Nephron (organoid): Measurements from ENCODE around the gene LOC128125822.
A peak's percentile ranks its signal among the peaks of the same experiment; 100 is the strongest.

Experiments used
- H3K27ac Mint-ChIP-seq, 3 experiments: 2 replicates each; pipeline ENCODE4 v1.8.0; 2020; ENCODE audit warnings: mixed read lengths in 3 of 3, mild to moderate bottlenecking in 2 of 3, moderate library complexity in 1 of 3
- H3K27me3 Mint-ChIP-seq: 2 replicates; pipeline ENCODE4 v1.8.0; 2021; ENCODE audit warnings: low read depth, mild to moderate bottlenecking, moderate library complexity, mixed read lengths
- H3K36me3 Mint-ChIP-seq: 2 replicates; pipeline ENCODE4 v1.8.0; 2020; ENCODE audit warnings: low read depth, mixed read lengths
- H3K4me1 Mint-ChIP-seq: 2 replicates; pipeline ENCODE4 v1.8.0; 2020; ENCODE audit warnings: mixed read lengths
- H3K4me3 Mint-ChIP-seq, 3 experiments: 2 replicates each; pipeline ENCODE4 v1.8.0; 2020; ENCODE audit warnings: mild to moderate bottlenecking in 3 of 3, mixed read lengths in 3 of 3, moderate library complexity in 2 of 3
- H3K9me3 Mint-ChIP-seq: 2 replicates; pipeline ENCODE4 v1.8.0; 2020; ENCODE audit warnings: mixed read lengths
- TF ChIP-seq, protein P1 (sequence below), 3 experiments: fragments of 200-600 bp; sonication (generic); IDR thresholded peaks; one replicate each; pipeline ENCODE4 v1.5.0; 2021; ENCODE audit warnings: antibody characterized with exemption in 3 of 3; ENCODE audit not compliant: unreplicated experiment in 3 of 3

Gene LOC128125822

DNA sequence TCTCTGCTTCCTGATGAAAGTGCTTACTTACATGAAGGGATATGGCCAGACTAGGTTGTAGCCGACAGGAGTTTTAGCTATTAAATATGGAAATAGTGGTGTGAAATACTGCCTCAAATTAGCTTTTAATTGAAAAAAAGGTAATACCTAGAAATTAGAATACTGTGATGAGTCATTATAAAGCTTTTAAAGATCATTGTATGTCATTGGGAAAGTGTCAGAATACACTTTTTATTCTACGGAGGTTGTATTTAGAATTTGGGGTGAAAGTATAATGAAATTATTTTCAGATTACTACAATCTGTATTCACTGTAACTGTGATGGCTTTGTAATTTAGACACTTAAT lies 2.2 kb downstream of the LOC128125822 start:
- Mint-ChIP-seq H3K4me3 (peak overlapping the region; percentile 91 to 96 (median 92)), H3K36me3 (peaks cover 23% of the 10 kb centered on the region), H3K27ac (peak overlapping the region; percentile 92 to 98 (median 96)), H3K4me1 (peaks cover 32% of the 10 kb centered on the region), H3K27me3 (no peaks in the 10 kb centered on the region), H3K9me3 (no peaks in the 10 kb centered on the region)
- TF ChIP-seq, protein P1, sequence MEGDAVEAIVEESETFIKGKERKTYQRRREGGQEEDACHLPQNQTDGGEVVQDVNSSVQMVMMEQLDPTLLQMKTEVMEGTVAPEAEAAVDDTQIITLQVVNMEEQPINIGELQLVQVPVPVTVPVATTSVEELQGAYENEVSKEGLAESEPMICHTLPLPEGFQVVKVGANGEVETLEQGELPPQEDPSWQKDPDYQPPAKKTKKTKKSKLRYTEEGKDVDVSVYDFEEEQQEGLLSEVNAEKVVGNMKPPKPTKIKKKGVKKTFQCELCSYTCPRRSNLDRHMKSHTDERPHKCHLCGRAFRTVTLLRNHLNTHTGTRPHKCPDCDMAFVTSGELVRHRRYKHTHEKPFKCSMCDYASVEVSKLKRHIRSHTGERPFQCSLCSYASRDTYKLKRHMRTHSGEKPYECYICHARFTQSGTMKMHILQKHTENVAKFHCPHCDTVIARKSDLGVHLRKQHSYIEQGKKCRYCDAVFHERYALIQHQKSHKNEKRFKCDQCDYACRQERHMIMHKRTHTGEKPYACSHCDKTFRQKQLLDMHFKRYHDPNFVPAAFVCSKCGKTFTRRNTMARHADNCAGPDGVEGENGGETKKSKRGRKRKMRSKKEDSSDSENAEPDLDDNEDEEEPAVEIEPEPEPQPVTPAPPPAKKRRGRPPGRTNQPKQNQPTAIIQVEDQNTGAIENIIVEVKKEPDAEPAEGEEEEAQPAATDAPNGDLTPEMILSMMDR (IDR thresholded peaks at IDR 0.05; ENCODE audit: unreplicated experiment in 3 of 3) = peak in 1 of 3 experiments; percentile 18

DNA sequence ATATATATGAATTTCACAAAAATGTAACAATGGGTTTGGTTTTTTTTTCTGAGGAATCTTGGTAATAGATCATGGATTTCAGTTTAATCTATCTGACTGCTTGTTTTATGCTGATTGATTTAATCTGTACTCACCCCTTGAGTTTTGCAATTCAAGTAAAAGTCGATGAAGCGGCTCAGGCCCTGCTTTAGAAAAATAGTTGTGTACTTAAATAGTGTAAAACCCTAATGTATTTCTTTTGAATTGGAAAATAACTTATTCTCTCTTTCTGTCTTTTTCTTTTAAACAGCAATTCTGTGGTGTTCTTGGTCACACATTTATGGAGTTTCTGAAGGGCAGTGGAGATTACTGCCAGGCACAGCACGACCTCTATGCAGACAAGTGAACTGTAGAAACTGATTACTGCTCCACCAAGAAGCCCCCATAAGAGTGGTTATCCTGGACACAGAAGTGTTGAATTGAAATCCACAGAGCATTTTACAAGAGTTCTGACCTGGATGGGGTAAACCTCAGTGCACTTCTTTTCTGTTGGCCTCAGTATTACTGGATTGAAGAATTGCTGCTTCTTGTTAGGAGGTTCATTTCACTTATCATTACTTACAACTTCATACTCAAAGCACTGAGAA lies 4.0 kb downstream of the LOC128125822 start:
- Mint-ChIP-seq H3K9me3 (no peaks in the 10 kb centered on the region), H3K27ac (peak overlapping the region in 2 of 3 experiments; percentile 18 to 83), H3K27me3 (no peaks in the 10 kb centered on the region), H3K36me3 (peaks cover 40% of the 10 kb centered on the region), H3K4me1 (peaks cover 30% of the 10 kb centered on the region), H3K4me3 (peak overlapping the region; percentile 57 to 68 (median 61))
- TF ChIP-seq, protein P1 (IDR thresholded peaks at IDR 0.05; ENCODE audit: unreplicated experiment in 3 of 3) = no peak

DNA sequence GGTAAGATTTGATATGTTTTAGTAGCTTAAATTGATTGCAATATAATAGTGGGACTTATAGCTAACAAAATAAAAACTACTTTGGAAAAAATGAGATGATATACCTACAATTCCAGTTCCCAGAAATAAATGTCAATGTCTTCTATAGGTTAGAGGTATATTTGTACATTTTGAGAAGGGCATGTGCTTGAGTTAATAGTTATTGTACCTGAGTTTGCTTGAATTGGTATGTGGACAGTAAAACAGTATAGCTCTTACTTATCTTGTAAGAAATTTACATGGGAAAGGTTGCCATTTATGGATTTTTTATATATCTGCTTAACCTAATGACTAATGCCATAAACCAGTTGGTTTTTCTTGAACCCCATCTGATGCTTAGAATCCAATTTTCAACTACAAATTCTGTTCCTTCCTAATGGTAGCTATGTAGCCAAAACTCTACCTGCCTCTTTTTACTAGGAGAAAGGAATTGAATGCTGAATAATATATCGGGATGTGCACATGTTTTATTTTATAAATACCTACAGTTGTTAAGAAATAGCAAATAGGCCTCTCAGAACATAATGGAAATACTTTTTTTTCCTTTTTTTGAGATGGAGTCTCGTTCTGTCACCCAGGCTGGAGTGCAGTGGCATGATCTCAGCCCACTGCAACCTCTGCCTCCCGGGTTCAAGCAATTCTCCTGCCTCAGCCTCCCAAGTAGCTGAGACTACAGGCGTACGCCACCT lies 4.9 kb downstream of the LOC128125822 start:
- Mint-ChIP-seq H3K4me1 (peaks cover 22% of the 10 kb centered on the region), H3K36me3 (peaks cover 45% of the 10 kb centered on the region), H3K27me3 (no peaks in the 10 kb centered on the region), H3K9me3 (no peaks in the 10 kb centered on the region), H3K4me3 (no peak overlapping the region), H3K27ac (peak overlapping the region in 1 of 3 experiments; percentile 83)
- TF ChIP-seq, protein P1 (IDR thresholded peaks at IDR 0.05; ENCODE audit: unreplicated experiment in 3 of 3) = no peak

DNA sequence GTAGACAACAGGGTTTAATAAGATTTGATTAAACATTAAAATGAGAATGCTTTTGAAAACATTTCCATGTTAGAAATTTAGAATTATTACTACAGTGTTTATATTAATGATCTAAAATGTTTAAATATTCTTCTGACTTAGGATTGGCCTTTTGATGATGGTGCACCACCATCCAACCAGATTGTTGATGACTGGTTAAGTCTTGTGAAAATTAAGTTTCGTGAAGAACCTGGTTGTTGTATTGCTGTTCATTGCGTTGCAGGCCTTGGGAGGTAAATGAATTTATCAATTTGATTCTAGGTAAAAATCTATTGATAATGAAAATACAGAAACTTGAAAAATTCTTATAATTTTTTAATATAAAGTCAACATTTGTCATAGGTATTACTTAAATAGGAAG lies 6.5 kb downstream of the LOC128125822 start:
- TF ChIP-seq, protein P1 (IDR thresholded peaks at IDR 0.05; ENCODE audit: unreplicated experiment in 3 of 3) = no peak
- H3K4me1 Mint-ChIP-seq = peaks cover 22% of the 10 kb centered on the region

DNA sequence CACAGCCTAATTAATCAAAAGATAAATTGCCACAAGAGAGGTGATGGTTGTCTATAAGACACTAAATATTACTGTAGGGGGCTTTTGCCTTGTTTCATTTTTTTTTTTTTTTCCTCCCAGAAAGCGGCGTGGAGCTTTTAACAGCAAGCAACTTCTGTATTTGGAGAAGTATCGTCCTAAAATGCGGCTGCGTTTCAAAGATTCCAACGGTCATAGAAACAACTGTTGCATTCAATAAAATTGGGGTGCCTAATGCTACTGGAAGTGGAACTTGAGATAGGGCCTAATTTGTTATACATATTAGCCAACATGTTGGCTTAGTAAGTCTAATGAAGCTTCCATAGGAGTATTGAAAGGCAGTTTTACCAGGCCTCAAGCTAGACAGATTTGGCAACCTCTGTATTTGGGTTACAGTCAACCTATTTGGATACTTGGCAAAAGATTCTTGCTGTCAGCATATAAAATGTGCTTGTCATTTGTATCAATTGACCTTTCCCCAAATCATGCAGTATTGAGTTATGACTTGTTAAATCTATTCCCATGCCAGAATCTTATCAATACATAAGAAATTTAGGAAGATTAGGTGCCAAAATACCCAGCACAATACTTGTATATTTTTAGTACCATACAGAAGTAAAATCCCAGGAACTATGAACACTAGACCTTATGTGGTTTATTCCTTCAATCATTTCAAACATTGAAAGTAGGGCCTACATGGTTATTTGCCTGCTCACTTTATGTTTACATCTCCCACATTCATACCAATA lies 7.8 kb downstream of the LOC128125822 start:
- Mint-ChIP-seq H3K27ac (no peak overlapping the region), H3K27me3 (no peaks in the 10 kb centered on the region), H3K36me3 (peaks cover 57% of the 10 kb centered on the region), H3K4me3 (no peak overlapping the region), H3K9me3 (no peaks in the 10 kb centered on the region), H3K4me1 (peaks cover 8% of the 10 kb centered on the region)
- TF ChIP-seq, protein P1 (IDR thresholded peaks at IDR 0.05; ENCODE audit: unreplicated experiment in 3 of 3) = no peak

More for the DNA sequence above, 6.5 kb downstream of the LOC128125822 start:
- peaks cover 53% of the 10 kb centered on the region for H3K36me3 Mint-ChIP-seq
- H3K4me3 Mint-ChIP-seq = no peak overlapping the region
- H3K9me3 Mint-ChIP-seq = no peaks in the 10 kb centered on the region
- no peaks in the 10 kb centered on the region for H3K27me3 Mint-ChIP-seq
- no peak overlapping the region for H3K27ac Mint-ChIP-seq
